Measurements from ENCODE around the gene RHBG.

Gene RHBG

DNA sequence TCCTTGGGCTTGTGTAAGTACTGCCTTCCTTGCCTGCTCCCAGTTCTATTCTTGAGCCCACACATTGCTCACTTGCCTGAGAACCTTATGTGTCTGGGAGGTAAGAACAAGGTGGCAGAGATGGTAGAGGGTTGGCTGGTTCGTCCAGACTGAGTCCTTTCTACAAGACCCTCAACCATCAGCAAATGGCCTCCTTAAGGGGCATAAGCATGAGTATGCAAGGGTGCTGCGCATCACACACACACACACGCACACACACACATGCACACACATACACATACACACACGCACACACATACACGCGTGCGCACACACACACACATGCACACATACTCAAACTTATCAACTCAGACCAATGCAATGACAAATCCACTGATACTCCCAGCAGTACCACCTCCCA, 56.9 kb downstream of the RHBG start:
- no peak for DNase-seq (ENCODE audit: low spot score)

DNA sequence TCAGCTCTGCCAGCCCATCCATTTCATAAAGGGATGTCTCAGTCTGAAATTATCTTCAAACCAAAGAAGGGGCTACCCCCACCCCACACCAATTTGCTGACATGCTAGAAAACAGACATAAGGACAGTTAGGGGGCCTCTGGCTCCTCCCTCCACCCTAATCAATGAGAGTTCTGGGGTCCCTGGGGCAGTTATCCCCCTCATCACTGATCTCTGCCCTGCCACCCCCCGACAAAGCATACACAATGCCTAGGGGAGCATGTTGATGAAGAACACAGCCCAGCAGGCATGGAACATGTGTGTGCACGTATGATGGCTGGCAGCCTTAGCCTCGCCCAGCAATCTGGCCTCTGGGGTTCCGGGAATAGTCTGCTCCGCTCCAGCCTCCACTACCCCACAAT, 58.9 kb downstream of the RHBG start:
- DNase-seq (ENCODE audit: low spot score), result no peak

DNA sequence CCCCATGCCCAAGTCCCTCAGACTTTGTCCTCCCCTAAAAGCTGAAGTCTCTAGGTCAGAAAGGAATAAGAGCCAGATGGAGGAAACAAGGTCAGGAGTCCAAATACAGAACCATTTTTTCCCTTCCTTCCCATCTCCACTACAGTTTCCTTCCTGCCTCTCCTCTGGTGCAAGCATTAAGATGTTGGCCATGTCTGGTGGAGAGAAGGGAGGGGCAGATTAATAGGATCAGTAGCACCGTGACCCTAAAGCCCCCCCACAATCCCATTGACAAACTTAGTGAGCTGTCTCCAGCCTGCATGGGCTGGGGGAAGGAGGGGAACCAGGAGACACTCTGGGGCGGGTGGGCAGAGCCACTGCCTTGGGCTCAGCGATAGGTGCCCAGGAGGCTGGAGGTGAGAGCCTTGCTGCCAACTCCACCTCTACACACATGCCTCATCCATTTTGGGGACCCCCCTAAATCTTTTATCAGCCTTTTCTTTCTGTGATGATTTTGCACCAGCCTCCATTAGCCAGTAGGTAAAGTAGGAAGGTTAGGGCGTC, 59.8 kb downstream of the RHBG start:
- DNase-seq (ENCODE audit: low spot score), result no peak

DNA sequence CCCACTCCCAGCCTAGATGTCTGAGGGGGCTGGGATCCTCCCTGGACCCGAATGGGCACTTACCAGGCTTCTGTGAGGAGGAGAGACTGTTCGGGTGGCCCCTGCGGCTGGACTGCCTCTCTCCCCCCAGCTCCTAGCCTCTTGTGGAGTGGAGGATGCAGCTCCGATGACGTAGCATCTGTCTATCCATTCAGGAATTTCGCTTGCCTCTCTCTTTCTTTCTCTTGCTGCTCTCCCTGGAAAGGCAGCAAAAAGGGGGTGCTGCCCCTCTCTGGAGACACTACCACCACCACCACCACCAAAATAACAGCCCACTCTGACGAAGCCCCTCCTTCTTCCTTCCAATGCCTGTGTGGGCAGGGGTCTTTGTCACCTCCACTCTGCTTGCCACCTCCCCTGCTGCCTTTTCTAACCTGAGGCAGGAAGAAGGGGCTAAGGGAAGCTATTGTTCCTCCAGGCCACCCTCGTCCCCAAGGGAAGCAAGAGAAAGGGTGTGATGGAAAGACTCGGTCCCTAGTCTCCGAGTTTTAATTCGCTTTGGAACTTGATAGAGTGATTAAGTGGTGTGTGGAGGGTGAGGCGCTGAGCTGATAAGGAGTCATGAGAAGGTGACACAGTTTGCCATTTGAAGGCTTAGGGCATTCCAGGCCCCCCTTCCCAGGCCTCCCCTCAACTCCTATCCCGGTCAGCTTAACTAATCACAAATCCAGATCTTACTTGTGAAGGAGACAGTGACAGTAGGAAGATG, 60.5 kb downstream of the RHBG start:
- no peak for DNase-seq (ENCODE audit: low spot score)

DNA sequence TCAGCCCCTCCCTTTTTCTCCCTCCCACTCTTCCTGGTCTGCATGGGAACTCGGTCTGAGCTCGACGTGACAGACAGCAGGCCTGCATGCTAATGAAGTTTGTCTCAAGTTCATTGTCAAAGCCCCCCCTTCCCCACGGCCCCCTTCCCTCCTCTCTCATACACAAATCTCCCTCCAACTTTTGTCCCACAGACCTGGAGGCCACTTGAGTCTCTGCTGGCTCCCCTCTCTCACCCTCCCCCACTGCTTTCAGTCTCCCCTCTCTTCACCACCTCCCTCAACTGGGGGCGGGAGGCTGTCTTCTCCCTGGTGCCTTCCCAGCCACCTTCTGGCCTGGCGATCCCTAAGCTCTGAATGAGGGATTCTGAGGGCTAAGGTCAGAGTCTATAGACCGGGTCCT, 61.3 kb downstream of the RHBG start:
- DNase-seq (ENCODE audit: low spot score), result no peak

DNA sequence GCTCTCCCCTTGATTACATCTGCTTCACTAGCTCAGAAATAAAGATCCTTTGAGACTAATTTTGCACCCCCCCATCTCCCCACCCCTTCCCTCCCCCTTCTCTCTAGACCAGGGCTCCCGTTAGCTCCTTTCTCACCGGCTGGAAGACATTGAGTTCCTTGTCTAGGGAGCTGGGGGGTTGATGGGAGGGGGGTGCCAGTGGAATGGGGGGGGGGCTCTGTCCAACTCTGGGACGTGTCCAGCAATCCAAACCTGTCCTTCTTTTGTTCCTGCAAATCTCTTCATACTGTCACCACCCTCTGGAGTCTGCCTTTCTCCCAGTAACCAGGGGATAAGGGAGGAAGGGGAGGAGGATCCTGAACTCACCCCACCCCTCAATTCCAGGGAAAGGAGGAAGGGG, 61.9 kb downstream of the RHBG start:
- no peak for DNase-seq (ENCODE audit: low spot score)

DNA sequence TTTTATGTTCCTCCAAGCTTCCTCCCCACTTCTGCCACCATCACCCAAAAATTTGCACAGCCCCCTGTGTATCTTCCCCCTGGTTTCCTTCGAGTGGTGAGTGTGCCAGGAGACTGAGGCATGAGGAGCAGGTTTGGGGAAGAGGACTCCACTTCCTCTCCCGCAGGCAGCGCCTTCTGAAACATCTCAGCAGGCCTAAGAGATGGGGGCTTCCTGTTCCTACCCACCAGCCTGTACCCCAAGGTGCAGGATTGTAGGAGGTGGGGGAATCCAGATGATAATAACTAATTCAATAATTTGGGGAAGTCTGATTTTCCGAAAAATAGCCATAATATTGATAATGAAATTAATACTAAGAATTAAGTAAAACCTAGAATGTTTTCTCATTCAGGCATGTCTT, 62.4 kb downstream of the RHBG start:
- no peak for DNase-seq (ENCODE audit: low spot score)

DNA sequence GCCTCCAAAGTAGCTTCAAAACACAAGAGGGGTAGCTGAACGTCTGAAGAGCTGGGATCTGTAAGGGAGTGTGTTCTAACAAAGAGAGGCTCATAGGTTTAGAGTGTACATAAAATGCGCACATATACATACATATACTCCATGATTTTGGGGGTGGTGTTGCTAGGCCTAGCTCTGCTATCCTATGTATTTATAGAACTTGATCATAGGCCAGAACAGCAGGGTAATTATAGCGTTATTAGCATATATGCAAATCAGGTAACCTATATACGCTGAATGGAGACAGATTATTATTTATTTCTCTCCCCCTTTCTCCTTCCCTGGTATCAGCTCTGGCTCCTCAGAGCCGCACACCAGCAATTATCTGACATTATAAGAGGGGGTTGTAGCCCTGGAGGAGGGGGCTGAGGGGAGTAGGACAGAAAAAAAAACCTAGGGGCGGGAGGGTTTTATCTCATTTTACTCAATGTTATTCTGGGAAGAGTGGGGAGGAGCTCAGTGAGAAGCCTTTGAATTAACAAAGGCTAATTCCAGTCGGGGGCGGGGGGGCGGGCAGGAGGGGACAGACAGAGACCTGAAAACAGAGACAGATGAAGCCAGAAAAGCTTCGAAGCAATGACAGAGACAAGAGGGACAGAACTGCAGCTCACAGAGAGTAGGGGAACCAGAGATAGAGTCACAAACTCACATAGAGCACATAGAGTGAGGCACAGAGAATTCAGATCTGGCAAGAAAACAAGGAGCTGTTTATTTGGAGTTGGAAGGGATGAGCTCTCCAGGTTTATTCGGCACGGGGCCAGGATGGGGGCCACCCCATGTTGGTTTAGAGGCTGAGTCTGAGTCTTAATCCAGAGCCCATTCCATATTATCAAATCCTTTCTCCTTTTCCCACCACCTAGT, 63.0 kb downstream of the RHBG start:
- DNase-seq (ENCODE audit: low spot score), result no peak

DNA sequence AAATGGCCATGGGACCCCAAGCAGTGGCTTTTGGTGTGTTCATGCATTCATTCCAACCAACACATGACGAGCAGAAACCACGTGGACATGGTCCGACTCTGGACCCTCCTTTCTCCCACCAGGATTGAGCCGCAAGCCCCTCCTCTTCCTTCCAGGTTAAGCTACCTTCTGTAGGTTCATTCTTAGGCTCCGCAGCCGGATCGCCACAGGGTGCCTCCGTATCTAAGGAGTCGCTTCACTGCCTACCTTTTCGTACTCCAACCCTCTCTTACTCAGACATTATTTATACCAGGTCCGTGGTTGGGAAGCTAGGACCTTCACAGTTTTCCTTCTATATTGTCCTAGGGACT, 63.6 kb downstream of the RHBG start:
- no peak for DNase-seq (ENCODE audit: low spot score)

DNA sequence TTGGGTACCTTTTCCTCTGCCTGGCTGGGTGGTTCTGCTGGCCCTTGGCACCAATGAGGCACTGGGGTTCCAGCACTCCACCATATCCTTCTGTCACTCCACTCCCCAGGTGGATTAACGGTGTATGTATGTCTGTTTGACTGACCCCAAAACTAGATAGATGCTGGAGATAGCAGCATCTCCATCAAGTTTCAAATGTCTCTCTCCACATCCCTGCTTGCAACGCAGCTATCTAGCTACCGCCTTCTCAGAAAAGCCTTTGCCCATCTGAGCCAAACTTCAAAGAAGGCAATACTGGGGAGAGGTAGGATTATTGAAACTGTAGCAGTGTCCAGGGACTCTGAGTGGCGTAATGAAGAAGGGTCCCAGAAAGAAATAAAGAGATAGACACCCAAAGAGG, 64.0 kb downstream of the RHBG start:
- DNase-seq (ENCODE audit: low spot score), result no peak

DNA sequence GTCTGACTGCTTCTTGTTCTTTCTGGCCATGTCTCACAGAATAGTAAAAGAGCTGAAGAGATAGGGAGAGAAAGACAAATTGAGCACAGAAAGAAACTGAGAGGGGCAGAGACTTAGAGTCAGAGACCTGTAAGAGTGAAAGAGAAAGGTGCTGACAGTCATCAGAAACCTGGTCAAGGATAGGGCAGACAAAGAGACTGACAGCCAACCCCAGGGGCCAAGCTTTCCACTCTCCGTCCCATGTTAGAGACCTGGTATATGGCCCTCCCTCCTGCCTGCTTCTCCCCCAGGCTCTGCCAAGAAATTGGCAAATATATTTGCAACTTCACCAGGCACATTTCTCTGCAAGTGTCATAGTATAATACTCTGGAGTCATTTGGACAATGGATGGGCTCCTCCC, 64.6 kb downstream of the RHBG start:
- no peak for DNase-seq (ENCODE audit: low spot score)

Data from hepatic stellate cell (primary cell).